Brain microvascular endothelial cell (primary cell): ENCODE results near the gene PIK3C3.

Experiments used
- DNase-seq: peaks from one replicate; pipeline ENCODE4 v3.0.0-alpha.2; 2020
- H3K27ac ChIP-seq: fragments of 250-450 bp; sonication (Bioruptor Pico); 2 replicates; pipeline ENCODE4 v1.5.1; 2020; ENCODE audit warnings: mild to moderate bottlenecking, moderate library complexity
- H3K27me3 ChIP-seq: fragments of 250-450 bp; sonication (Bioruptor Pico); replicated peaks from 2 replicates; pipeline ENCODE4 v1.5.1; 2020; ENCODE audit warnings: mild to moderate bottlenecking
- H3K36me3 ChIP-seq: fragments of 250-450 bp; sonication (Bioruptor Pico); replicated peaks from 2 replicates; pipeline ENCODE4 v1.5.1; 2020; ENCODE audit warnings: mild to moderate bottlenecking
- H3K4me3 ChIP-seq: 2 replicates; pipeline ENCODE4 v1.5.1; 2011; ENCODE audit warnings: low read depth, mild to moderate bottlenecking, control low read depth, low read length, moderate library complexity
- CTCF ChIP-seq: IDR thresholded peaks from 2 replicates; pipeline ENCODE4 v1.5.1; 2011; ENCODE audit warnings: low read depth, mild to moderate bottlenecking, moderate library complexity, low read length, control low read depth, inconsistent platforms; ENCODE audit errors: missing control alignments
- in situ Hi-C: cut with HindIII; loops from 2 replicates; pipeline ENCODE4 v1.10.0; 2017; ENCODE audit warnings: low sequenced_read_pairs, low pct_ligation_motif_present

The PIK3C3 gene

GRCh38 chr18:42087235-42087634, 132.2 kb downstream of the PIK3C3 start:
- Histone ChIP-seq H3K27me3 (no peaks in the 10 kb centered on the region), H3K27ac (no peak overlapping the region), H3K4me3 (no peak overlapping the region), H3K36me3 (no peaks in the 10 kb centered on the region)
- no peak for DNase-seq
- in situ Hi-C loops = no loop called here
- TF ChIP-seq CTCF = no peak

GRCh38 chr18:42087876-42088275, 132.8 kb downstream of the PIK3C3 start:
- no peaks in the 10 kb centered on the region for H3K27me3 ChIP-seq
- TF ChIP-seq CTCF = no peak
- in situ Hi-C loops = no loop called here

GRCh38 chr18:42092848-42093247, 137.8 kb downstream of the PIK3C3 start:
- no peak overlapping the region for H3K4me3 ChIP-seq
- no peaks in the 10 kb centered on the region for H3K27me3 ChIP-seq
- in situ Hi-C loops = no loop called here
- no peaks in the 10 kb centered on the region for H3K36me3 ChIP-seq
- H3K27ac ChIP-seq = no peak overlapping the region
- no peak for DNase-seq
- no peak for TF ChIP-seq CTCF

More at GRCh38 chr18:42087876-42088275, 132.8 kb downstream of the PIK3C3 start:
- DNase-seq = no peak
- Histone ChIP-seq H3K4me3 (no peak overlapping the region), H3K27ac (no peak overlapping the region), H3K36me3 (no peaks in the 10 kb centered on the region)

- H3K4me3 ChIP-seq = no peak overlapping the region
- H3K27me3 ChIP-seq = no peaks in the 10 kb centered on the region
- no peak for DNase-seq
- H3K36me3 ChIP-seq = no peaks in the 10 kb centered on the region
- TF ChIP-seq CTCF = no peak
- H3K27ac ChIP-seq = no peak overlapping the region
- in situ Hi-C loops = no loop called here
Measured at GRCh38 chr18:42094875-42095274, 139.8 kb downstream of the PIK3C3 start.

GRCh38 chr18:42095732-42096377, 140.8 kb downstream of the PIK3C3 start:
- no peaks in the 10 kb centered on the region for H3K27me3 ChIP-seq
- in situ Hi-C loops = no loop called here
- no peaks in the 10 kb centered on the region for H3K36me3 ChIP-seq
- H3K27ac ChIP-seq = no peak overlapping the region
- DNase-seq = no peak
- no peak for TF ChIP-seq CTCF
- H3K4me3 ChIP-seq = no peak overlapping the region

GRCh38 chr18:42100248-42100647, 145.2 kb downstream of the PIK3C3 start:
- Histone ChIP-seq H3K27ac (no peak overlapping the region), H3K36me3 (no peaks in the 10 kb centered on the region), H3K27me3 (no peaks in the 10 kb centered on the region), H3K4me3 (no peak overlapping the region)
- TF ChIP-seq CTCF = no peak
- in situ Hi-C loops = no loop called here
- no peak for DNase-seq
